C4-2B (cell line): Measurements from ENCODE around the gene CGB2.

Experiments
- H3K27ac ChIP-seq: fragments of 450-650 bp; 2 replicates; pipeline ENCODE4 v1.5.1; 2017
- CTCF ChIP-seq: fragments of 450-650 bp; conservative IDR thresholded peaks from 2 replicates; pipeline ENCODE4 v1.5.1; 2017; ENCODE audit warnings: mild to moderate bottlenecking
- ZFX ChIP-seq: fragments of 450-650 bp; IDR thresholded peaks from 2 replicates; pipeline ENCODE4 v1.6.1; 2017

CGB2 gene

GRCh38 chr19:49059053-49059452 is 27.4 kb downstream of the CGB2 start:
- H3K27ac ChIP-seq = no peak overlapping the region
- TF ChIP-seq ZFX = no peak
- TF ChIP-seq CTCF = no peak

- no peak for TF ChIP-seq CTCF
- TF ChIP-seq ZFX = no peak
- H3K27ac ChIP-seq = no peak overlapping the region
Observed at GRCh38 chr19:49061000-49061399, 29.3 kb downstream of the CGB2 start.

- no peak overlapping the region for H3K27ac ChIP-seq
- TF ChIP-seq ZFX (no peak), CTCF (no peak)
Observed at GRCh38 chr19:49061445-49061844, 29.8 kb downstream of the CGB2 start.

GRCh38 chr19:49064029-49064629 is 32.4 kb downstream of the CGB2 start:
- no peak overlapping the region; the same call in 1 of the 2 replicates for H3K27ac ChIP-seq
- TF ChIP-seq ZFX (no peak), CTCF (no peak)

GRCh38 chr19:49064768-49065611 is 33.3 kb downstream of the CGB2 start, which contains the start of gene NTF4:
TSS of gene NTF4 (minus strand) at chr19:49064818. CDS start at chr19:49061997, 2,821 bp downstream.
- peak within 1 kb of the TSS; percentile 29; the same call in 1 of the 2 replicates for H3K27ac ChIP-seq
- TF ChIP-seq CTCF (no peak), ZFX (no peak)

- no peak overlapping the region for H3K27ac ChIP-seq
- TF ChIP-seq CTCF (no peak), ZFX (no peak)
Observed at GRCh38 chr19:49065905-49066512, 34.3 kb downstream of the CGB2 start.

GRCh38 chr19:49067554-49067953 is 35.9 kb downstream of the CGB2 start:
- no peak for TF ChIP-seq CTCF
- no peak overlapping the region for H3K27ac ChIP-seq
